CD4-positive, CD25-positive, alpha-beta regulatory T cell (primary cell): ENCODE measurements around the gene PACSIN3. TPM values are rescaled to one million over a fixed set of nuclear protein-coding genes. Genes with fewer than 3 reads are reported as not detected.

ENCODE experiments used
- ATAC-seq, 2 donors: fragments of 150-1000 bp; cut with Tn5 transposase; one replicate each; pipeline ENCODE4 v1.10.0; 2021; ENCODE audit warnings: low read depth in 2 of 2, moderate number of reproducible peaks in 2 of 2, moderate library complexity in 1 of 2
- DNase-seq, 3 donors: peaks; one replicate each; pipeline versions ENCODE4 v3.0.0 to v3.0.0-alpha.2; 2012 to 2022; ENCODE audit warnings: mixed read lengths in 1 of 3
- H3K27ac ChIP-seq: one replicate; pipeline ENCODE4 v1.7.0; 2013; ENCODE audit warnings: mild to moderate bottlenecking, low read length; ENCODE audit not compliant: insufficient read depth, poor library complexity, severe bottlenecking
- H3K27me3 ChIP-seq: one replicate; pipeline ENCODE4 v1.7.0; 2013; ENCODE audit warnings: low read length; ENCODE audit not compliant: control insufficient read depth, insufficient read depth
- H3K36me3 ChIP-seq: one replicate; pipeline ENCODE4 v1.7.0; 2013; ENCODE audit warnings: mild to moderate bottlenecking, low read length, moderate library complexity; ENCODE audit not compliant: control insufficient read depth, insufficient read depth
- H3K4me1 ChIP-seq: 2 replicates; pipeline ENCODE4 v1.7.0; 2013; ENCODE audit warnings: mild to moderate bottlenecking, low read length; ENCODE audit not compliant: insufficient read depth, control insufficient read depth, poor library complexity, severe bottlenecking
- H3K4me3 ChIP-seq: one replicate; pipeline ENCODE4 v1.7.0; 2013; ENCODE audit warnings: low read depth, mild to moderate bottlenecking, low read length, moderate library complexity
- H3K9me3 ChIP-seq, 2 experiments: 1 replicate in 1 of 2; 2 replicates in 1 of 2; pipeline ENCODE4 v1.7.0; 2013; ENCODE audit warnings: low read length in 2 of 2, mild to moderate bottlenecking in 1 of 2, moderate library complexity in 1 of 2; ENCODE audit not compliant: control insufficient read depth in 2 of 2
- H3K27ac Mint-ChIP-seq, 3 donors: one replicate each; pipeline ENCODE4 v1.8.0; 2020 to 2022; ENCODE audit warnings: mild to moderate bottlenecking in 3 of 3, mixed read lengths in 3 of 3, moderate library complexity in 2 of 3
- H3K27me3 Mint-ChIP-seq: one replicate; pipeline ENCODE4 v1.8.0; 2022; ENCODE audit warnings: mild to moderate bottlenecking, mixed read lengths
- H3K36me3 Mint-ChIP-seq: one replicate; pipeline ENCODE4 v1.8.0; 2020; ENCODE audit warnings: mixed read lengths
- H3K4me1 Mint-ChIP-seq, 4 donors: one replicate each; pipeline ENCODE4 v1.8.0; 2020 to 2022; ENCODE audit warnings: mixed read lengths in 4 of 4, mild to moderate bottlenecking in 1 of 4
- H3K4me3 Mint-ChIP-seq, 4 donors: one replicate each; pipeline ENCODE4 v1.8.0; 2020 to 2022; ENCODE audit warnings: mild to moderate bottlenecking in 4 of 4, mixed read lengths in 4 of 4, moderate library complexity in 3 of 4
- H3K9me3 Mint-ChIP-seq, 7 donors: one replicate each; pipeline ENCODE4 v1.8.0; 2020 to 2022; ENCODE audit warnings: mixed read lengths in 7 of 7, mild to moderate bottlenecking in 3 of 7, moderate library complexity in 2 of 7
- polyA plus RNA-seq, 4 donors: library from polyadenylated mRNA; unstranded; fragments of 300-500 nt; fragmentation: Illumina TruSeq; gene quantifications; one replicate each; pipeline ENCODE4 v1.2.3, GENCODE V29; 2021
- total RNA-seq: library from RNA; stranded (reverse); gene quantifications from one replicate; pipeline ENCODE4 v1.2.3, GENCODE V29; 2022

Gene PACSIN3
- total and polyA plus RNA-seq, 5 donors from 2014 or later = 0.85 TPM; not detected in 4

DNA sequence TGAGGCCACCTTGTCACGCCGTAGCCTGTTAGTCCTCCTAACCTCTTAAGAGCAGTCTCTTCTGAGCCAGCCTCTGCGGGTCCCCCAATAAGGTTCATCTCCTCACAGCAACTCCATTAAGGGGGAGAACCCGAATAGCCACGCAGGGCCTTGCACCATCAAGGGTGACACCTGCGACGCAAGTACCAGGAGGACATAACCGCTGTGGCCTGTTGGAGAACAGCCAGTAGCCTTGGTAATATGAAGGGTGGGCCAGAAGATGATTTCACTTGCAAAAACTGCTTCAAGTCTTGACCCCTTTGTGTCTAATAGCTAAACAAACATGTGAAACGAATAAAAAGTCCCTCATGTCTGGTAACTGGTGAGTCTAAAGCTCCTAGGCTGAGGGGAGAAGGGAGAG, 24.3 kb downstream of the PACSIN3 start:
- Mint-ChIP-seq H3K27ac (no peak overlapping the region), H3K4me3 (no peak overlapping the region), H3K4me1 (peaks cover 0 to 8% (median 3%) of the 10 kb centered on the region in 4 donors), H3K9me3 (no peaks in the 10 kb centered on the region), H3K36me3 (peaks cover 5% of the 10 kb centered on the region), H3K27me3 (peaks cover 4% of the 10 kb centered on the region)
- H3K4me3 ChIP-seq = no peak overlapping the region
- H3K4me1 ChIP-seq = no peaks in the 10 kb centered on the region
- ATAC-seq (no peak), DNase-seq (no peak)
- H3K27me3 ChIP-seq = no peaks in the 10 kb centered on the region
- no peak overlapping the region for H3K27ac ChIP-seq
- H3K36me3 ChIP-seq = peaks cover 31% of the 10 kb centered on the region
- no peaks in the 10 kb centered on the region for H3K9me3 ChIP-seq

DNA sequence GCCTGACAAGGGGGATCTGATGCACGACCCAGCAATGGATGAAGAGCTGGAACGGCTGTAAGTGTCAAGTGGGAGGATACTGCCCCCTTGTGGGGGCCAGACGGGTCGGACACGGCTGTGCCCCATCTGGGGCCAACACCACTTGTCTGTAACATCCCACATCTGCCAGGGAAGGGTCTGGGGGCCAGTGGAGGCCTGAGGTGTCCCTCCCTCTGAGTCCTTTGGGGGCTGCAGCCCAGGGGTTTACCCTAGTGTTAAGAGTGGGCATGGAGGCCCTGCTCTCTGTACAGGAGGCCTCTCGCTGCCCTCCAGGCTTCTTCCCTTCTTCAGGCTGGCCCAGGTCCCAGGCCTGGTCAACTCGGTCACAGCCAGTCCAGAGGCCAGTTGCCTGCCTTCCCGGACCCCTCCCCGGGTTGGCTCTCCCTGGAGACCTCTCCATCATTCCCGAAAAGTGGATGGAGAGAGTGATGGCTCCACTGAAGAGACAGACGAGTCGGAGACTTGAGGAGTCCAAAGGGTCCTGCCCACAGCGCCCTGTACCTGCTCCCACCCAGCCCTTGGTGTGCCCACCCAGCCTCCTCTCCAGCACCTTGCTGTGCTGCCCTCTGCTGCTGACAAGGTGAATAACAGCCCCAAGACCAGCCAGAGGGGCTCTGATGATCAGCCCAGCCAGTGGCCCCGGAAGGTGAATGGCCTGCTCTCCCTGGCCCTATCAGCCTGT, 24.9 kb downstream of the PACSIN3 start:
- peaks cover 5% of the 10 kb centered on the region for H3K36me3 Mint-ChIP-seq
- H3K4me3 ChIP-seq = no peak overlapping the region
- no peaks in the 10 kb centered on the region for H3K4me1 ChIP-seq
- no peak overlapping the region for H3K27ac ChIP-seq
- no peaks in the 10 kb centered on the region for H3K9me3 ChIP-seq
- no peak overlapping the region for H3K4me3 Mint-ChIP-seq
- DNase-seq (peak; percentile 44 to 75 (median 66)), ATAC-seq (peak; percentile 74 to 75)
- H3K27me3 ChIP-seq = no peaks in the 10 kb centered on the region
- peaks cover 26% of the 10 kb centered on the region for H3K36me3 ChIP-seq
- peaks cover 4% of the 10 kb centered on the region for H3K27me3 Mint-ChIP-seq
- H3K27ac Mint-ChIP-seq = peak overlapping the region in 1 of 3 donors; percentile 43
- no peaks in the 10 kb centered on the region for H3K9me3 Mint-ChIP-seq
- peaks cover 0 to 8% (median 4%) of the 10 kb centered on the region in 4 donors for H3K4me1 Mint-ChIP-seq

DNA sequence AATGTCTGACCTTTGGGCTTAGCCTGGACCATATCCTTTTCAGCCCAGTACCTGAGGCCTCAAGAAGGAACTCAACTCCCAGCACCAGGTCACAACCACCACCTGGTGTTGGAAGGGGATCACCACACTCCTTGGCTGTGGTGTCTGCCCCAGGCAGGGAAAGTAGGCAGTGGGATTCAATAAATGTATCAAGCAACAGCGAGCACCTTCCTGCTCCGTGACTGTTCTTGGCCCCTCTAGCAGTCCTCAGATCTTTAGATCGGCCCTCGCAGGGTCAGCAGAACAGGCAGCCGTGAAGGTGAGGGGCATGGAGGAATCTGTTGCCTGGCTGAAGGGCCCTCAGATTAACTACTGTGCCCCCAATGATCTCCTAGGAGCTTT, 25.5 kb downstream of the PACSIN3 start:
- Histone ChIP-seq H3K9me3 (no peaks in the 10 kb centered on the region), H3K4me3 (no peak overlapping the region), H3K36me3 (peaks cover 20% of the 10 kb centered on the region), H3K27ac (no peak overlapping the region), H3K27me3 (no peaks in the 10 kb centered on the region), H3K4me1 (peaks cover under 1% of the 10 kb centered on the region)
- Mint-ChIP-seq H3K4me3 (no peak overlapping the region), H3K9me3 (no peaks in the 10 kb centered on the region), H3K27ac (peak overlapping the region in 1 of 3 donors; percentile 43), H3K36me3 (peaks cover 5% of the 10 kb centered on the region), H3K4me1 (peaks cover 0 to 10% (median 4%) of the 10 kb centered on the region in 4 donors), H3K27me3 (peaks cover 4% of the 10 kb centered on the region)
- ATAC-seq = peak in 1 of 2 donors; percentile 3
- DNase-seq = no peak

DNA sequence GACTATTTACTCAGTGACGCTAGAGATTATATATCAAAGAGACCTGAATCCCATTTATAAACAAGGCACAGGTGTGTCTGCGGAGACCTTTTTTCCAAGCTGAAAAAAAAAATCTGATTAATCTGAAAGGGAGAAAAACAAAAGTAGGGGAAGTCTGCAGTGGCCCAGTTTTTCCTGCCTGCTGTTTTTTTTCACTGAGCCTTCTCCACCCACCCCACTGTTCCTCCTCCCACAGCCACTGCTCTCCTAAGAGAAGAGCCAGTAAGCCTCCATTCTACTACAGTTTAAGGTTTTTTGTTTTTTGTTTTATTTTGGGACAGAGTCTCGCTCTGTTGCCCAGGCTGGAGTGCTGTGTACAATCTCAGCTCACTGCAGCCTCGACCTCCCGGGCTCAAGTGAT, 28.0 kb downstream of the PACSIN3 start:
- Histone ChIP-seq H3K9me3 (no peaks in the 10 kb centered on the region), H3K4me3 (no peak overlapping the region), H3K4me1 (peaks cover 23% of the 10 kb centered on the region), H3K27ac (no peak overlapping the region), H3K27me3 (no peaks in the 10 kb centered on the region), H3K36me3 (no peaks in the 10 kb centered on the region)
- DNase-seq = no peak
- Mint-ChIP-seq H3K9me3 (no peaks in the 10 kb centered on the region), H3K36me3 (no peaks in the 10 kb centered on the region), H3K4me3 (no peak overlapping the region), H3K27me3 (peaks cover 4% of the 10 kb centered on the region), H3K27ac (peak overlapping the region in 2 of 3 donors; percentile 17 to 55), H3K4me1 (peaks cover 3 to 35% (median 21%) of the 10 kb centered on the region in 4 donors)
- no peak for ATAC-seq

DNA sequence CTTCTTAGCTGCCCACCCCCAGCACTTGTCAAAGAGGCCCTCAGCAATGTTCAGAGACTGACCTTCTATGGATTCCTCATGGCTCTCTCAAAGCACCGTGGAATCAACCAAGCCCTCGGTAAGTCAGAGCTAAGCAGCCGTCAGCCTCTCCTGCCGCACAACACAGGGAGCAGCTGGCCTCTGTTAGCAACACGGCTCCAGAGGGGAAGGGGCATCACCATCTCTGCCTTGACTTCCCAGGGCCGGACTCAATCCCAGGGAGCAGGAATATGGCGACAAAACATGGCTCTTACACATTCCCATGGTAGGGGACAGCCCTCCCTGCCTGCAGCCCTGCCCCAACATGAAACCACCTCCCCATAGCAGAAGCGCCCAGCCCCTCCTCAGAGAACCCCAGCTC, 28.4 kb downstream of the PACSIN3 start:
- Histone ChIP-seq H3K4me1 (peaks cover 27% of the 10 kb centered on the region), H3K9me3 (no peaks in the 10 kb centered on the region), H3K4me3 (no peak overlapping the region), H3K27ac (no peak overlapping the region), H3K27me3 (no peaks in the 10 kb centered on the region), H3K36me3 (no peaks in the 10 kb centered on the region)
- DNase-seq = no peak
- peak overlapping the region in 2 of 3 donors; percentile 17 to 25 for H3K27ac Mint-ChIP-seq
- H3K36me3 Mint-ChIP-seq = no peaks in the 10 kb centered on the region
- peaks cover 7 to 39% (median 25%) of the 10 kb centered on the region in 4 donors for H3K4me1 Mint-ChIP-seq
- no peak overlapping the region for H3K4me3 Mint-ChIP-seq
- H3K27me3 Mint-ChIP-seq = peaks cover 4% of the 10 kb centered on the region
- ATAC-seq = no peak
- no peaks in the 10 kb centered on the region for H3K9me3 Mint-ChIP-seq

DNA sequence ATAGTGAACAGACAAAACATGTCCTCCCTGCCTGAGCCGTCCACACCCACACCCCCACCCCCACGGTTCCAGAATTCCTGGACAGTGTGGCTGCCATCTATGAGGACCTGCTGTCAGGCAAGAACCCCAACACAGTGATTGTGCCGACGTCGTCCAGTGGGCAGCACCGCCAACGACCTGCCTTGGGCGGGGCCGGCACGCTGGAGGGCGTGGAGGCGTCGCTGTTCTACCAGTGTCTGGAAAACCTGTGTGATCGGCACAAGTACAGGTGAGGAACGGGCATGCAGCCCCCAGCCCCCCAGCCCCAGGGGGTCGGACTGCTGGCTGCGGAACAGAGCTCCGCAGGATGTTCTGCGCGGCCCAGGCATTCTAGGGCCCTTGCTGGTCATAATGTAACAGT, 29.3 kb downstream of the PACSIN3 start:
- Histone ChIP-seq H3K4me3 (no peak overlapping the region), H3K36me3 (no peaks in the 10 kb centered on the region), H3K27me3 (no peaks in the 10 kb centered on the region), H3K9me3 (no peaks in the 10 kb centered on the region), H3K27ac (no peak overlapping the region), H3K4me1 (peaks cover 27% of the 10 kb centered on the region)
- no peak overlapping the region for H3K4me3 Mint-ChIP-seq
- peaks cover 7 to 42% (median 25%) of the 10 kb centered on the region in 4 donors for H3K4me1 Mint-ChIP-seq
- H3K36me3 Mint-ChIP-seq = no peaks in the 10 kb centered on the region
- DNase-seq (no peak), ATAC-seq (no peak)
- H3K27me3 Mint-ChIP-seq = peaks cover 4% of the 10 kb centered on the region
- no peaks in the 10 kb centered on the region for H3K9me3 Mint-ChIP-seq
- H3K27ac Mint-ChIP-seq = peak overlapping the region in 1 of 3 donors; percentile 59

DNA sequence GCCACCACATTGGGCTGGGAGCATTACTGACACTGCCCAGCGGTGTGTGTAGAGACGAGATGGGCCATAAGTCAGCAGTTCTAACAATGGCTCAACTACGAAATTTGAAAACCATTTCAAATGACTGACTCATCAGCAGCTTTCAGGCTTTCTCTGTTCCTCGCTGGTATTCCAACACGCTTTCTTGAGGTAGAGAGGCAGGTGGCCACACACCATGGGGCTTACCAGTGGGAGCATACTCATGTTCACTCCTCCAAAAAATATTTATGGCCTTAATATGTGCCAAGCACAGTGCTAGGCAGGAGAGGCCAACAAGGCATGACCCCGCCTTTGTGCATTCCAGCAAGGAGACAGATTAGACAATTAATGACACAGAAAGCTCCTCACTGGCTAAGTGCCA, 29.9 kb downstream of the PACSIN3 start:
- H3K36me3 Mint-ChIP-seq = no peaks in the 10 kb centered on the region

DNA sequence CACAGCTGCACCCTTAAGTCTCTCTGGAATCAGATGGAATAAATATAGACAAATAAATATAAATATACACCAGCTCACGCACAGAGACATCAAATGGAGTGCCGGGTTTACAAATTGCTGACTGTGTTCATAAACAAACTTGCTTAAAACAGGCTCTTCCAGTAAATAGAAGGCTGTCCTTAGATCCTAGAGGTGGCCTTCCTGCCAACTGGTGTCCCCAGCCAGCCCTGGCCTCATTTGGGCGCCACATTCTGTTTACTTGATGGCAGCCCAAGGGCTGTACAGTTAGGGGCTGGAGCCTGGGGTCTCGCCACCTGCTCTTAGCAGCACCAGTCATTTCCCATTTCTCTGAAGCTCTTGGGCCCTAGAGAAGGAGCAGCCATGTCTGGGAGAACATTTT, 30.4 kb downstream of the PACSIN3 start:
- Histone ChIP-seq H3K27me3 (no peaks in the 10 kb centered on the region), H3K9me3 (no peaks in the 10 kb centered on the region), H3K36me3 (no peaks in the 10 kb centered on the region), H3K27ac (no peak overlapping the region), H3K4me1 (peaks cover 27% of the 10 kb centered on the region), H3K4me3 (no peak overlapping the region)
- H3K36me3 Mint-ChIP-seq = no peaks in the 10 kb centered on the region
- H3K4me3 Mint-ChIP-seq = peak overlapping the region in 2 of 4 donors; percentile 15 to 30
- ATAC-seq (no peak), DNase-seq (no peak)
- H3K9me3 Mint-ChIP-seq = no peaks in the 10 kb centered on the region
- H3K27me3 Mint-ChIP-seq = peaks cover 4% of the 10 kb centered on the region
- peak overlapping the region in 1 of 3 donors; percentile 99 for H3K27ac Mint-ChIP-seq
- peaks cover 7 to 45% (median 25%) of the 10 kb centered on the region in 4 donors for H3K4me1 Mint-ChIP-seq

More for the DNA sequence above, 29.9 kb downstream of the PACSIN3 start:
- ATAC-seq (no peak), DNase-seq (no peak)
- Histone ChIP-seq H3K4me1 (peaks cover 27% of the 10 kb centered on the region), H3K27ac (no peak overlapping the region), H3K9me3 (no peaks in the 10 kb centered on the region), H3K36me3 (no peaks in the 10 kb centered on the region), H3K27me3 (no peaks in the 10 kb centered on the region), H3K4me3 (no peak overlapping the region)
- H3K27me3 Mint-ChIP-seq = peaks cover 4% of the 10 kb centered on the region
- no peak overlapping the region for H3K27ac Mint-ChIP-seq
- no peak overlapping the region for H3K4me3 Mint-ChIP-seq
- peaks cover 7 to 44% (median 25%) of the 10 kb centered on the region in 4 donors for H3K4me1 Mint-ChIP-seq
- H3K9me3 Mint-ChIP-seq = no peaks in the 10 kb centered on the region
